ENCODE data around the gene SLC18A3. TPM values are rescaled to one million over a fixed set of nuclear protein-coding genes. Genes with fewer than 3 reads are reported as not detected.
A peak's percentile ranks its signal among the peaks of the same experiment; 100 is the strongest.

Gene SLC18A3
- total RNA-seq, 2 experiments from 2014 or later: not detected

- intact Hi-C loops (cut with micrococcal nuclease): no loop called here
- peaks cover 34% of the 10 kb centered on the region for H3K27me3 Mint-ChIP-seq
- ChIA-PET CTCF (no interaction called here), POLR2A (no interaction called here)
- no peak overlapping the region for H3K27ac Mint-ChIP-seq
- no peaks in the 10 kb centered on the region for H3K9me3 Mint-ChIP-seq
- H3K4me3 Mint-ChIP-seq: no peak overlapping the region
- H3K36me3 Mint-ChIP-seq: no peaks in the 10 kb centered on the region
- no peak for DNase-seq
- no peaks in the 10 kb centered on the region for H3K4me1 Mint-ChIP-seq (ENCODE audit: low read depth)
These were observed 12.5 kb upstream of the SLC18A3 start for GRCh38 chr10:49597426-49598163.

GRCh38 chr10:49598164-49598856, 11.8 kb upstream of the SLC18A3 start:
- Mint-ChIP-seq H3K4me1 (ENCODE audit: low read depth) (no peaks in the 10 kb centered on the region), H3K36me3 (no peaks in the 10 kb centered on the region), H3K27me3 (peaks cover 35% of the 10 kb centered on the region), H3K4me3 (no peak overlapping the region), H3K9me3 (no peaks in the 10 kb centered on the region), H3K27ac (no peak overlapping the region)
- ChIA-PET CTCF (interaction anchor here (0.8 kb wide), 1 partner anchor 7 kb away, joined by 3 read pairs; no protein-coding TSS in a partner anchor), POLR2A (no interaction called here)
- intact Hi-C loops (cut with micrococcal nuclease): no loop called here
- DNase-seq: no peak

- H3K9me3 Mint-ChIP-seq: no peaks in the 10 kb centered on the region
- H3K36me3 Mint-ChIP-seq: no peaks in the 10 kb centered on the region
- no peak overlapping the region for H3K4me3 Mint-ChIP-seq
- no peak overlapping the region for H3K27ac Mint-ChIP-seq
- peaks cover 35% of the 10 kb centered on the region for H3K27me3 Mint-ChIP-seq
- H3K4me1 Mint-ChIP-seq (ENCODE audit: low read depth): no peaks in the 10 kb centered on the region
- DNase-seq: no peak
- intact Hi-C loops (cut with micrococcal nuclease): no loop called here
- ChIA-PET POLR2A (no interaction called here), CTCF (interaction anchor here (0.8 kb wide), 1 partner anchor 8 kb away, joined by 3 read pairs; no protein-coding TSS in a partner anchor)
These were observed 11.1 kb upstream of the SLC18A3 start for GRCh38 chr10:49598986-49599385.

- ChIA-PET POLR2A (no interaction called here), CTCF (interaction anchor here (0.8 kb wide), 1 partner anchor 9 kb away, joined by 3 read pairs; no protein-coding TSS in a partner anchor)
- DNase-seq: no peak
- Mint-ChIP-seq H3K9me3 (no peaks in the 10 kb centered on the region), H3K36me3 (no peaks in the 10 kb centered on the region), H3K4me3 (no peak overlapping the region), H3K27ac (no peak overlapping the region), H3K4me1 (ENCODE audit: low read depth) (no peaks in the 10 kb centered on the region), H3K27me3 (peaks cover 38% of the 10 kb centered on the region)
- intact Hi-C loops (cut with micrococcal nuclease): no loop called here
These were observed 10.6 kb upstream of the SLC18A3 start for GRCh38 chr10:49599546-49599945.

GRCh38 chr10:49600046-49600445, 10.1 kb upstream of the SLC18A3 start:
- POLR2A ChIA-PET: no interaction called here

GRCh38 chr10:49600781-49601400, 9.2 kb upstream of the SLC18A3 start:
- no peak for DNase-seq
- Mint-ChIP-seq H3K4me3 (no peak overlapping the region), H3K27me3 (peaks cover 46% of the 10 kb centered on the region), H3K27ac (no peak overlapping the region), H3K9me3 (no peaks in the 10 kb centered on the region), H3K4me1 (ENCODE audit: low read depth) (no peaks in the 10 kb centered on the region), H3K36me3 (no peaks in the 10 kb centered on the region)
- ChIA-PET CTCF (no interaction called here), POLR2A (no interaction called here)
- intact Hi-C loops (cut with micrococcal nuclease): no loop called here

More at GRCh38 chr10:49600046-49600445, 10.1 kb upstream of the SLC18A3 start:
- Mint-ChIP-seq H3K27ac (no peak overlapping the region), H3K4me3 (no peak overlapping the region), H3K36me3 (no peaks in the 10 kb centered on the region), H3K9me3 (no peaks in the 10 kb centered on the region), H3K27me3 (peaks cover 42% of the 10 kb centered on the region), H3K4me1 (ENCODE audit: low read depth) (no peaks in the 10 kb centered on the region)
- intact Hi-C loops (cut with micrococcal nuclease): no loop called here
- CTCF ChIA-PET: no interaction called here
- no peak for DNase-seq

GRCh38 chr10:49601857-49602256, 8.3 kb upstream of the SLC18A3 start:
- CTCF ChIA-PET: no interaction called here
- no peak overlapping the region for H3K27ac Mint-ChIP-seq
- no peak for DNase-seq
- no peaks in the 10 kb centered on the region for H3K4me1 Mint-ChIP-seq (ENCODE audit: low read depth)
- H3K27me3 Mint-ChIP-seq: peaks cover 50% of the 10 kb centered on the region
- POLR2A ChIA-PET: no interaction called here
- H3K9me3 Mint-ChIP-seq: no peaks in the 10 kb centered on the region
- H3K4me3 Mint-ChIP-seq: no peak overlapping the region
- H3K36me3 Mint-ChIP-seq: no peaks in the 10 kb centered on the region
- intact Hi-C loops (cut with micrococcal nuclease): no loop called here

- no peaks in the 10 kb centered on the region for H3K9me3 Mint-ChIP-seq
- ChIA-PET POLR2A (no interaction called here), CTCF (no interaction called here)
- H3K4me1 Mint-ChIP-seq (ENCODE audit: low read depth): peaks cover 2% of the 10 kb centered on the region
- no peak overlapping the region for H3K4me3 Mint-ChIP-seq
- H3K27ac Mint-ChIP-seq: no peak overlapping the region
- no peaks in the 10 kb centered on the region for H3K36me3 Mint-ChIP-seq
- peaks cover 56% of the 10 kb centered on the region for H3K27me3 Mint-ChIP-seq
- intact Hi-C loops (cut with micrococcal nuclease): no loop called here
- no peak for DNase-seq
These were observed 7.6 kb upstream of the SLC18A3 start for GRCh38 chr10:49602380-49603023.

GRCh38 chr10:49605216-49605938, 4.7 kb upstream of the SLC18A3 start:
- Mint-ChIP-seq H3K36me3 (no peaks in the 10 kb centered on the region), H3K4me3 (no peak overlapping the region), H3K27ac (no peak overlapping the region), H3K9me3 (no peaks in the 10 kb centered on the region), H3K4me1 (ENCODE audit: low read depth) (peaks cover 2% of the 10 kb centered on the region), H3K27me3 (peaks cover 65% of the 10 kb centered on the region)
- DNase-seq: no peak
- CTCF ChIA-PET: interaction anchor here (0.6 to 2.1 kb wide), 3 partner anchors 10 to 13 kb away, joined by 3 to 9 read pairs (median 8); no protein-coding TSS in a partner anchor
- POLR2A ChIA-PET: no interaction called here
- intact Hi-C loops (cut with micrococcal nuclease): loop anchor here (5.0 kb wide), 1 partner anchor 208 kb away; the partner anchor contains the start of gene DRGX

GRCh38 chr10:49605939-49606509, 4.1 kb upstream of the SLC18A3 start:
- Mint-ChIP-seq H3K9me3 (no peaks in the 10 kb centered on the region), H3K27ac (no peak overlapping the region), H3K4me3 (no peak overlapping the region), H3K27me3 (peaks cover 60% of the 10 kb centered on the region), H3K4me1 (ENCODE audit: low read depth) (peaks cover 2% of the 10 kb centered on the region), H3K36me3 (no peaks in the 10 kb centered on the region)
- DNase-seq: no peak
- intact Hi-C loops (cut with micrococcal nuclease): loop anchor here (2.0 to 5.0 kb wide), 2 partner anchors 157 to 209 kb away; partner anchors contain the start of genes DRGX and OGDHL
- POLR2A ChIA-PET: no interaction called here
- CTCF ChIA-PET: interaction anchor here (1.8 to 2.1 kb wide), 3 partner anchors 11 to 13 kb away, joined by 8 to 9 read pairs (median 9); no protein-coding TSS in a partner anchor

GRCh38 chr10:49606981-49607535, 3.1 kb upstream of the SLC18A3 start:
- POLR2A ChIA-PET: no interaction called here
- CTCF ChIA-PET: interaction anchor here (1.8 to 2.0 kb wide), 2 partner anchors 12 to 14 kb away, joined by 9 read pairs; no protein-coding TSS in a partner anchor
- Mint-ChIP-seq H3K27ac (no peak overlapping the region), H3K9me3 (no peaks in the 10 kb centered on the region), H3K4me1 (ENCODE audit: low read depth) (peaks cover 2% of the 10 kb centered on the region), H3K4me3 (no peak overlapping the region), H3K36me3 (peaks cover 1% of the 10 kb centered on the region), H3K27me3 (peaks cover 65% of the 10 kb centered on the region)
- intact Hi-C loops (cut with micrococcal nuclease): loop anchor here (2.0 to 5.0 kb wide), 2 partner anchors 156 to 210 kb away; partner anchors contain the start of genes DRGX and OGDHL
- peak; percentile 81 for DNase-seq

All from activated CD4-positive, alpha-beta memory T cell treated with anti-CD3 and anti-CD28 coated beads for 36 hours (primary cell).